H1 (cell line): ENCODE results near the gene PPFIA4. TPM values are rescaled to one million over a fixed set of nuclear protein-coding genes. Genes with fewer than 3 reads are reported as not detected.

Experiments
- BACH1 ChIP-seq: IDR thresholded peaks from 2 replicates; pipeline ENCODE4 v1.6.1; 2012; ENCODE audit warnings: low read length, improper control_type of control experiment
- CBX5 ChIP-seq: fragments of 300-800, 300-1000 bp; sonication (generic); IDR thresholded peaks from 2 replicates; pipeline ENCODE4 v1.7.1; 2016; ENCODE audit warnings: antibody characterized with exemption, low read length, low read depth
- CHD7 ChIP-seq: fragments of 300-600 bp; sonication (generic); IDR thresholded peaks from 2 replicates; pipeline ENCODE4 v1.7.1; 2012; ENCODE audit warnings: low read length, moderate library complexity, mild to moderate bottlenecking, inconsistent platforms; ENCODE audit not compliant: insufficient replicate concordance
- HDAC2 ChIP-seq, 2 experiments: fragments of 300-600 bp in 1 of 2; sonication (generic) in 1 of 2; IDR thresholded peaks; 2 replicates each; pipeline ENCODE4 v1.6.1; 2011 to 2012; ENCODE audit warnings: low read depth in 2 of 2, low read length in 2 of 2, mild to moderate bottlenecking in 2 of 2, moderate library complexity in 2 of 2, borderline replicate concordance in 1 of 2, inconsistent platforms in 1 of 2
- JUN ChIP-seq: IDR thresholded peaks from 2 replicates; pipeline ENCODE4 v1.6.1; 2011; ENCODE audit warnings: low read depth, mild to moderate bottlenecking, improper control_type of control experiment, low read length
- KDM4A ChIP-seq: IDR thresholded peaks from one replicate; pipeline ENCODE4 v1.7.1; 2012; ENCODE audit warnings: low read depth, mild to moderate bottlenecking, moderate library complexity, low read length, inconsistent platforms; ENCODE audit not compliant: severe bottlenecking
- KDM5A ChIP-seq: fragments of 200-600 bp; IDR thresholded peaks from 2 replicates; pipeline ENCODE4 v1.7.1; 2012; ENCODE audit warnings: mild to moderate bottlenecking, low read length, inconsistent platforms, mixed read lengths
- POLR2A ChIP-seq, 2 experiments: IDR thresholded peaks; 1 replicate in 1 of 2; 2 replicates in 1 of 2; pipeline ENCODE4 v1.6.1; 2011; ENCODE audit warnings: low read depth in 2 of 2, low read length in 2 of 2, mild to moderate bottlenecking in 2 of 2; ENCODE audit errors: control extremely low read depth in 1 of 2
- RXRA ChIP-seq: IDR thresholded peaks from 2 replicates; pipeline ENCODE4 v1.6.1; 2011; ENCODE audit warnings: low read depth, mild to moderate bottlenecking, low read length, moderate library complexity; ENCODE audit not compliant: insufficient read depth
- SAP30 ChIP-seq: fragments of 300-600 bp; sonication (generic); IDR thresholded peaks from 2 replicates; pipeline ENCODE4 v1.7.1; 2012; ENCODE audit warnings: low read length, moderate library complexity, mild to moderate bottlenecking, inconsistent platforms; ENCODE audit not compliant: insufficient read depth, insufficient replicate concordance
- SUZ12 ChIP-seq: fragments of 200-600 bp; sonication (generic); IDR thresholded peaks from 2 replicates; pipeline ENCODE4 v1.6.1; 2012; ENCODE audit warnings: mild to moderate bottlenecking, inconsistent platforms, low read length, moderate library complexity, mixed read lengths
- TBP ChIP-seq: IDR thresholded peaks from 2 replicates; pipeline ENCODE4 v1.6.1; 2011; ENCODE audit warnings: low read depth, low read length, improper control_type of control experiment
- polyA plus RNA-seq, 7 experiments: library from polyadenylated mRNA; depleted of rRNA in 3 of 7; stranded (reverse) in 5 of 7; unstranded in 2 of 7; fragments of >200 nt in 5 of 7; fragments of 200-250 nt in 2 of 7; gene quantifications; 1 replicate in 5 of 7; 2 replicates in 1 of 7; 4 replicates in 1 of 7; pipeline versions ENCODE4 v1.2.1 to v1.2.3, GENCODE V29; 2011 to 2013; ENCODE audit warnings: missing spikeins in 2 of 7, mixed read lengths in 2 of 7
- total RNA-seq: library from RNA; stranded (reverse); fragmentation: NEBNext Ultra II Directional; extraction: Animal tissue kit (Norgen Biotek cat#: 25700); gene quantifications from 2 replicates; pipeline ENCODE4 v1.2.1, GENCODE V29; 2021

The PPFIA4 gene
- total and polyA plus RNA-seq, 2 of the 8 experiments (the other 6 are each of a cell fraction or from before 2014, with no cell fraction given), result 9.0 to 9.9 TPM

GRCh38 chr1:203080456-203080855 lies 54.2 kb downstream of the PPFIA4 start (continued):
- TF ChIP-seq CHD7, result no peak
- TF ChIP-seq HDAC2 (IDR thresholded peaks at IDR 0.05; ENCODE audit: borderline replicate concordance in 1 of 2, low read depth in 2 of 2, low read length in 2 of 2), result no peak
- no peak for TF ChIP-seq CBX5
- no peak for TF ChIP-seq BACH1
- TF ChIP-seq POLR2A (IDR thresholded peaks at IDR 0.05; ENCODE audit: control extremely low read depth in 1 of 2, low read depth in 2 of 2, low read length in 2 of 2), result no peak
- TF ChIP-seq SAP30, result no peak
- no peak for TF ChIP-seq RXRA
- TF ChIP-seq KDM4A, result no peak
- TF ChIP-seq KDM5A, result no peak
- no peak for TF ChIP-seq SUZ12
- TF ChIP-seq JUN, result no peak
- TF ChIP-seq TBP, result no peak
